IPS-18a (cell line): ENCODE results near the gene PMEPA1.

ENCODE experiments used
- H3K27ac ChIP-seq: one replicate; pipeline ENCODE4 v1.5.1; 2013; ENCODE audit warnings: low read length
- H3K27me3 ChIP-seq: one replicate; pipeline ENCODE4 v1.6.1; 2013; ENCODE audit warnings: mild to moderate bottlenecking, low read length; ENCODE audit not compliant: control insufficient read depth, insufficient read depth
- H3K36me3 ChIP-seq: one replicate; pipeline ENCODE4 v1.6.1; 2013; ENCODE audit warnings: low read depth, low read length; ENCODE audit not compliant: control insufficient read depth
- H3K4me1 ChIP-seq: one replicate; pipeline ENCODE4 v1.6.1; 2013; ENCODE audit warnings: low read depth, low read length; ENCODE audit not compliant: control insufficient read depth
- H3K4me3 ChIP-seq: one replicate; pipeline ENCODE4 v1.5.1; 2013; ENCODE audit warnings: low read length
- H3K9ac ChIP-seq: one replicate; pipeline ENCODE4 v1.6.1; 2013; ENCODE audit warnings: mild to moderate bottlenecking, low read length, moderate library complexity
- H3K9me3 ChIP-seq: one replicate; pipeline ENCODE4 v1.6.1; 2013; ENCODE audit warnings: low read depth, low read length; ENCODE audit not compliant: control insufficient read depth

PMEPA1 gene

DNA sequence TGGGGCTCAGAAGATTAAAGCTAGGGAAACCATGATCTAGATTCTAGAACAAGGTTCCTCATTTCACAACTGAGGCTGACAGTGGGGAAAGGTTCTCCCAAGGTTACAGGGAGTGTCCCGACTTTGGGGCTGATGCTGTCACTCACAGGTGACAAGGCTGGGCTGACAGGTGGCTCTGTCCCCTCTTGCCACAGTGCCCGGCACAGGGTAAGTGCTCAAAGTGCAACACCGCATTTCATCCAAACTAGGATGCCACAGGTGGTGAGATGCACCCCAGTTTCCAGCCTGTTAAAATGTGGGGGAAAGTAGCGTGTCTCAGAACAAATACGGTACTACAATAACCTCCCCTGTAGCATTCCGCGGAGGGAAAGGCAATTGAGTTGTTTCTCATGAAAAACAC lies 97.4 kb downstream of the PMEPA1 start:
- Histone ChIP-seq H3K4me1 (no peaks in the 10 kb centered on the region), H3K27me3 (no peaks in the 10 kb centered on the region)

GRCh38 chr20:57611586-57612311 lies 98.1 kb downstream of the PMEPA1 start:
- no peaks in the 10 kb centered on the region for H3K9me3 ChIP-seq
- H3K9ac ChIP-seq = no peak overlapping the region

More for the DNA sequence above, 97.4 kb downstream of the PMEPA1 start:
- no peak overlapping the region for H3K4me3 ChIP-seq
- no peak overlapping the region for H3K27ac ChIP-seq
- H3K36me3 ChIP-seq = no peaks in the 10 kb centered on the region
- no peak overlapping the region for H3K9ac ChIP-seq
- no peaks in the 10 kb centered on the region for H3K9me3 ChIP-seq

DNA sequence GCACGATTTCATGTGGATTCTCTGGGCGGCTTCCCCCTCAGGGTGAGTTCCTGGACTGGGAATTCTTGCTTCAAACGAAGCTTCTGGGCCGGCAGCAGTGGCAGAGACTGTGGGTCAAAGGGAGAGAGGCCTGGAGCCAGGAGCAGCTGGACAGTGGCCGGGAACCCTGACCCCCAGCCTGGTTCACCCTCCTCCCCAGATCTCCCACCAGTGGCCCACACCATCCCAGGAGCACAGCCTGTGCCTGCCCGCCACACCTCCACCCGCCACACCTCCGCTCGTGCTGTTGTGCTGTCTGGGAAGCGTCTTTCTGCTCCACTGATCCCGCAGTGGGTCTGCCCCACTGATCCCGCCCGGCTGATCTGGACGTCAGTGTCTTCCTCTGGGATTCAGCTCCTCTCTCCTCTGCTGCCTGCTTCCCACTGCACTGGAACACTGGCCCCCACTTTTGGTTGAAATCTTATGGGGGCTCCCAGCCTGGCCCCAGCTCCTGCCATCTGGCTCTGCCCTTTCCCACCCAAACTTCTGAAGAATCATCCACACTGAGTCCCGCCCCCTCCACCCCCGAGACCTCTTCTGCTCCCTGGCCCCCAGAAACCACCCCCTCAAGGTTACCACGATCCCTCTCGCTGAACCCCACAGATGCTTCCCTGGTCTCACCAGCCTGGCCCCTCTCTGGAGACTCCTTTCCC lies 99.4 kb downstream of the PMEPA1 start:
- Histone ChIP-seq H3K9me3 (no peaks in the 10 kb centered on the region), H3K36me3 (no peaks in the 10 kb centered on the region), H3K27ac (no peak overlapping the region), H3K27me3 (no peaks in the 10 kb centered on the region), H3K9ac (no peak overlapping the region), H3K4me1 (no peaks in the 10 kb centered on the region), H3K4me3 (no peak overlapping the region)

More at GRCh38 chr20:57611586-57612311, 98.1 kb downstream of the PMEPA1 start:
- no peak overlapping the region for H3K27ac ChIP-seq
- no peaks in the 10 kb centered on the region for H3K4me1 ChIP-seq
- H3K36me3 ChIP-seq = no peaks in the 10 kb centered on the region
- H3K4me3 ChIP-seq = no peak overlapping the region
- H3K27me3 ChIP-seq = no peaks in the 10 kb centered on the region

- Histone ChIP-seq H3K9me3 (no peaks in the 10 kb centered on the region), H3K4me1 (no peaks in the 10 kb centered on the region), H3K36me3 (no peaks in the 10 kb centered on the region), H3K27ac (no peak overlapping the region), H3K27me3 (no peaks in the 10 kb centered on the region), H3K9ac (no peak overlapping the region), H3K4me3 (no peak overlapping the region)
These were observed 100.0 kb downstream of the PMEPA1 start for GRCh38 chr20:57609842-57610167.

GRCh38 chr20:57609086-57609841 lies 100.6 kb downstream of the PMEPA1 start:
- Histone ChIP-seq H3K4me3 (no peak overlapping the region), H3K9me3 (no peaks in the 10 kb centered on the region), H3K36me3 (no peaks in the 10 kb centered on the region), H3K27me3 (no peaks in the 10 kb centered on the region), H3K4me1 (no peaks in the 10 kb centered on the region), H3K27ac (no peak overlapping the region), H3K9ac (no peak overlapping the region)

- no peaks in the 10 kb centered on the region for H3K27me3 ChIP-seq
These were observed 101.3 kb downstream of the PMEPA1 start for GRCh38 chr20:57608516-57608915.

DNA sequence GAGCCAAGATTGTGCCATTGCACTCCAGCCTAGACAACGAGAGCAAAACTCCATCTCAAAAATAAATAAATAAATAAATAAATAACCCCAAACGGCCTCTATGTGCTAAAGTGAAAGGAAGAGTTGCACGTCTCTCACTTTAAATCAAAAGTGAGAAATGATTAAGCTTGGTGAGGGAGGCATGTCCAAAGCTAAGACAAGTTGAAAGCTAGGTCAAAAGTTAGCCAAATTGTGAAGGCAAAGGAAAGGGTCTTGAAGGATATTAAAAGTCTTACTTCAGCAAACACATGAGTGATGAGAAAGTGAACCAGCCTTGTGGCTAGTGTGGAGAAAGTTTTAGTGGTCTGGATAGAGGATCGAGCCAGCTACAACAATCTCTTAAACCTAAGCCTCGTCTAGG lies 103.9 kb downstream of the PMEPA1 start:
- Histone ChIP-seq H3K9ac (no peak overlapping the region), H3K27ac (no peak overlapping the region), H3K4me1 (no peaks in the 10 kb centered on the region), H3K27me3 (no peaks in the 10 kb centered on the region), H3K9me3 (no peaks in the 10 kb centered on the region), H3K4me3 (no peak overlapping the region), H3K36me3 (no peaks in the 10 kb centered on the region)

More at GRCh38 chr20:57608516-57608915, 101.3 kb downstream of the PMEPA1 start:
- Histone ChIP-seq H3K4me3 (no peak overlapping the region), H3K36me3 (no peaks in the 10 kb centered on the region), H3K4me1 (no peaks in the 10 kb centered on the region), H3K9ac (no peak overlapping the region), H3K27ac (no peak overlapping the region), H3K9me3 (no peaks in the 10 kb centered on the region)

DNA sequence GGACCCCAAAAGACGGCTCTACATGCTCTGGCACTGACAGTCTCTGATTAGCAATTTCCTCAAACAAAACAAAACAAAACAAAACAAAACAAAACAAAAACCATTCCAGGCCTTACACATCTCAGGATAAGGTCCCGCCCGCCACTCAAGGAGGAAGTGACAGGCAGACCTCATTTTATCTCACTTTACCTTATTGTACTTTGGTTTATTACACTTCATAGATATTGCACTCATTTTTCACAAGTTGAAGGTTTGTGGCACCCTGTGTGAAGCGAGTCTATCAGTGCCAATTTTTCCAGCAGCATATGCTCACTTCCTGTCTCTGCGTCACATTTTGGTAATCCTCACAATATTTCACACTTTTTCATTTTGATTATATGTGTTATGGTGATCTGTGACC lies 104.8 kb downstream of the PMEPA1 start:
- Histone ChIP-seq H3K4me1 (no peaks in the 10 kb centered on the region), H3K27ac (no peak overlapping the region), H3K9me3 (no peaks in the 10 kb centered on the region), H3K9ac (no peak overlapping the region), H3K27me3 (no peaks in the 10 kb centered on the region), H3K36me3 (no peaks in the 10 kb centered on the region), H3K4me3 (no peak overlapping the region)

- Histone ChIP-seq H3K4me3 (no peak overlapping the region), H3K36me3 (no peaks in the 10 kb centered on the region), H3K9me3 (no peaks in the 10 kb centered on the region), H3K9ac (no peak overlapping the region), H3K27me3 (no peaks in the 10 kb centered on the region), H3K4me1 (no peaks in the 10 kb centered on the region), H3K27ac (no peak overlapping the region)
These were observed 106.7 kb downstream of the PMEPA1 start for GRCh38 chr20:57603120-57603519.

GRCh38 chr20:57601737-57602136 lies 108.1 kb downstream of the PMEPA1 start:
- H3K4me3 ChIP-seq = no peak overlapping the region
- H3K4me1 ChIP-seq = no peaks in the 10 kb centered on the region
- H3K27me3 ChIP-seq = no peaks in the 10 kb centered on the region
- no peak overlapping the region for H3K27ac ChIP-seq
- no peak overlapping the region for H3K9ac ChIP-seq
- H3K36me3 ChIP-seq = no peaks in the 10 kb centered on the region
- H3K9me3 ChIP-seq = no peaks in the 10 kb centered on the region

DNA sequence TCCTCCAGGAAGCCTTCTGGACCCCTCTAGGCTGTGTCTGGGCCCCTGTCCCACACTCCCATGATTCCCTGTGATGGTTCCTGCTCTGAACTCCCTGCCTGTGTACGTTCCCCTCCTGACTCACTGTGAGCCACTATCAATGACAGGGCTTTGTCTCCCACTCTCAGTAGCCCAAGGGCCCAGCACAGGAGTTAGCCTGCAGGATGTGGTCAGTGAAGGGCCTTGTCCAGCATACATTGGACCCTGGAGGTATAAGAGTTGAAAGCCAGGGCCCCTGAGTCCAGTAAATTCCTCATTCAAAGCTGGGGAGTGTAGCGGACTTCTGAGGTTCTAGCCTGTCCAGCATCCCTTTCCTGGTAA lies 108.6 kb downstream of the PMEPA1 start:
- no peak overlapping the region for H3K4me3 ChIP-seq
- no peaks in the 10 kb centered on the region for H3K27me3 ChIP-seq
- no peaks in the 10 kb centered on the region for H3K4me1 ChIP-seq
- H3K9ac ChIP-seq = no peak overlapping the region
- H3K9me3 ChIP-seq = no peaks in the 10 kb centered on the region
- H3K27ac ChIP-seq = no peak overlapping the region
- H3K36me3 ChIP-seq = no peaks in the 10 kb centered on the region
